Measurements from ENCODE around the gene GPR17.

- no peak for TF ChIP-seq POLR2A (IDR thresholded peaks at IDR 0.05)
- TF ChIP-seq CTCF (IDR thresholded peaks at IDR 0.05) = no peak
Measured at GRCh38 chr2:127610561-127610960, 35.4 kb upstream of the GPR17 start.

Measured in esophagus squamous epithelium (tissue), 4 donors.